GM12891 (cell line): ENCODE measurements around the gene ETHE1.

Experiments used
- PAX5 ChIP-seq: IDR thresholded peaks from 2 replicates; pipeline ENCODE4 v1.6.1; 2011; ENCODE audit warnings: low read length, moderate library complexity, mild to moderate bottlenecking; ENCODE audit not compliant: insufficient read depth, severe bottlenecking
- POLR2A ChIP-seq: IDR thresholded peaks from 2 replicates; pipeline ENCODE4 v1.6.1; 2011; ENCODE audit warnings: low read depth, low read length, control low read depth
- POLR2AphosphoS5 ChIP-seq: IDR thresholded peaks from 2 replicates; pipeline ENCODE4 v1.6.1; 2011; ENCODE audit warnings: low read depth, low read length, control low read depth
- POU2F2 ChIP-seq: IDR thresholded peaks from 2 replicates; pipeline ENCODE4 v1.6.1; 2011; ENCODE audit warnings: low read depth, mild to moderate bottlenecking, control low read depth, low read length, moderate library complexity
- SPI1 ChIP-seq: IDR thresholded peaks from 2 replicates; pipeline ENCODE4 v1.6.1; 2011; ENCODE audit warnings: low read depth, low read length, control low read depth
- TAF1 ChIP-seq: IDR thresholded peaks from 2 replicates; pipeline ENCODE4 v1.6.1; 2011; ENCODE audit warnings: low read depth, low read length, control low read depth

DNA sequence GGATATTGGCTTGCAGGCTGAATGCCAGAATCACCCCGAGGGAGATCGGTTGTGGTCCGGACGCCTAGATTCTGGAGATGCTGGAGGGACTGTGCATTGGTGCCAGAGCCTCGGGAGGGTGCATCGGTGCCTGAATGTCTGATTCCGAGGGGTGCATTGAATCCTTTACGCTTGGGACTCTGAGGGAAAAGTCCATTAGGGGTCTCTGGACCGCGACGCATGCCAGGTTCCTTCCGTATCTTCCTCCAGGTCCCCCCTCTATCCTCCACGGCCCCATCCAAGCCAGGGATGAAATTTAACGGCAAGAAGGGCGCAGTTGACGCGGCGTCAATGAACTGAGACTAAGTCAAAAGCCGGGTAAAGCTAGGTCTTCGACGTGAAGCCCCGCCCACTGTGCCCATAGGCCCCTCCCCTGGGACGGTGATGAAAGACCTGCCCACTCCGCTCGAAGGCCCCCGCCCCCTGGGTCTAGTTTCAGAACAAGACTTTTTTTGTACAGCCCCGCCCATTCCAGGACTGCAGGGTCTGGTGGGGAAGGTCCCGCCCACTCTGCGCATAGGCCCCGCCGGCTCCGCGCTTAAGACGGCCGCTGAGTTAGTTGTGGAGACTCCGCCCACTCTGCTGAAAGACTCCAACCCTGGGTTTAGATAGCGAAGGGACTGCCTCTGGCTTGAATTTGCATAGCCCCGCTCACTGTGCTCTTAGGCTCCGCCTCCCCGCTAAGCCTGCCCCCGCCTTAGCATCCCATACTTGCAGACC is 6.7 kb upstream of the ETHE1 start:
- TF ChIP-seq TAF1 (no peak), POLR2AphosphoS5 (no peak), POLR2A (no peak), SPI1 (no peak), POU2F2 (peak; percentile 80; the same call in 1 of the 2 replicates), PAX5 (no peak)
